ENCODE results near the gene CAPN11. TPM values are rescaled to one million over a fixed set of nuclear protein-coding genes. Genes with fewer than 3 reads are reported as not detected.

The CAPN11 gene
- total and polyA plus RNA-seq, 9 donors: 0.17 to 0.38 (median 0.20) TPM; not detected in 4

GRCh38 chr6:44233567-44234100, 75.0 kb downstream of the CAPN11 start:
- Histone ChIP-seq H3K9me3 (no peaks in the 10 kb centered on the region), H3K4me3 (no peak overlapping the region), H3K27ac (peak overlapping the region; percentile 37 to 48), H3K4me1 (ENCODE audit: insufficient read depth) (peaks cover 10% of the 10 kb centered on the region), H3K27me3 (no peaks in the 10 kb centered on the region), H3K36me3 (no peaks in the 10 kb centered on the region)
- TF ChIP-seq EP300 (IDR thresholded peaks at IDR 0.05): no peak
- intact Hi-C loops (cut with DNase I): loop anchor here in 1 of 4 donors (5.0 kb wide), 1 partner anchor 61 kb away; no protein-coding TSS in a partner anchor
- WGBS, 3 donors: 63 to 74% (median 65%) methylated on average over 14 of the region's 14 CpGs
- peak in 2 of 5 donors; percentile 24 to 29 for DNase-seq

Small RNA genes lying within 50 kb of the gene (small RNA-seq; reads per million reads assigned to genes)
- not detected for gene RN7SL811P

Other genes starting within 250 kb of the CAPN11 start
- gene MRPL14, start 31.4 kb upstream of the CAPN11 start, total RNA-seq: 10 to 100 TPM; 21.5 to 35.9 (median 24.9) TPM
- 10 to 100 TPM; 20.8 to 23.3 TPM for gene MRPL14, start 31.4 kb upstream of the CAPN11 start, polyA plus RNA-seq
- 10 to 100 TPM in 6 of 7 donors, 1 to 10 TPM in 1; 7.5 to 20.6 (median 16.5) TPM for gene TMEM63B, start 31.3 kb upstream of the CAPN11 start, total RNA-seq
- 10 to 100 TPM; 11.7 to 25.7 TPM for gene TMEM63B, start 31.3 kb upstream of the CAPN11 start, polyA plus RNA-seq
- under 1 TPM in 2 of 7 donors, not detected in 5; 0.43 to 0.50 TPM for gene MYMX, start 58.1 kb downstream of the CAPN11 start, total RNA-seq
- gene MYMX, start 58.1 kb downstream of the CAPN11 start, polyA plus RNA-seq: under 1 TPM; 0.40 to 0.42 TPM
- 10 to 100 TPM; 11.2 to 35.4 (median 30.2) TPM for gene SLC29A1, start 64.8 kb downstream of the CAPN11 start, total RNA-seq
- gene SLC29A1, start 64.8 kb downstream of the CAPN11 start, polyA plus RNA-seq: 10 to 100 TPM; 24.8 to 54.0 TPM
- 1,000 to 10,000 TPM in 6 of 7 donors, 100 to 1,000 TPM in 1; 820 to 1,796 (median 1,051) TPM for gene HSP90AB1, start 88.3 kb downstream of the CAPN11 start, total RNA-seq
- 1,000 to 10,000 TPM in 1 of 2 donors, 100 to 1,000 TPM in 1; 972 to 1,905 TPM for gene HSP90AB1, start 88.3 kb downstream of the CAPN11 start, polyA plus RNA-seq
- gene SLC35B2, start 98.7 kb downstream of the CAPN11 start, total RNA-seq: 10 to 100 TPM; 19.7 to 41.0 (median 29.7) TPM
- gene SLC35B2, start 98.7 kb downstream of the CAPN11 start, polyA plus RNA-seq: 10 to 100 TPM; 21.0 to 23.9 TPM
- 10 to 100 TPM in 2 of 7 donors, 1 to 10 TPM in 5; 2.8 to 93.6 (median 4.9) TPM for gene NFKBIE, start 106.7 kb downstream of the CAPN11 start, total RNA-seq
- 1 to 10 TPM; 2.7 to 6.8 TPM for gene NFKBIE, start 106.7 kb downstream of the CAPN11 start, polyA plus RNA-seq
- under 1 TPM in 4 of 7 donors, not detected in 3; under 0.01 to 0.12 (median 0.05) TPM for gene TMEM151B, start 111.6 kb downstream of the CAPN11 start, total RNA-seq
- gene TMEM151B, start 111.6 kb downstream of the CAPN11 start, polyA plus RNA-seq: under 1 TPM in 1 of 2 donors, not detected in 1; 0.04 TPM
- gene AARS2, start 154.5 kb downstream of the CAPN11 start, total RNA-seq: 10 to 100 TPM in 6 of 7 donors, 1 to 10 TPM in 1; 9.2 to 15.5 (median 14.2) TPM
- gene AARS2, start 154.5 kb downstream of the CAPN11 start, polyA plus RNA-seq: 1 to 10 TPM; 3.0 to 6.9 TPM
- gene SPATS1, start 183.8 kb downstream of the CAPN11 start, total RNA-seq: 1 to 10 TPM in 1 of 7 donors, under 1 TPM in 2, not detected in 4; 0.25 to 1.4 (median 0.28) TPM
- gene SPATS1, start 183.8 kb downstream of the CAPN11 start, polyA plus RNA-seq: not detected
- gene CDC5L, start 228.9 kb downstream of the CAPN11 start, total RNA-seq: 10 to 100 TPM; 15.0 to 24.0 (median 19.7) TPM
- 10 to 100 TPM; 13.0 to 17.2 TPM for gene CDC5L, start 228.9 kb downstream of the CAPN11 start, polyA plus RNA-seq